Left ventricle myocardium inferior (tissue), 1 donor: ENCODE data around the gene NFE2L3. TPM values are rescaled to one million over a fixed set of nuclear protein-coding genes. Genes with fewer than 3 reads are reported as not detected.
"Not testable (repeated sequence)": the region's sequence is repeated elsewhere in the genome, so short reads cannot be mapped to it uniquely, and the experiment has no call there.

ENCODE experiments used
- DNase-seq: peaks from one replicate; pipeline ENCODE4 v3.0.0-alpha.2; 2020
- H3K27ac ChIP-seq: fragments of 200-600 bp; replicated peaks from 2 replicates; pipeline ENCODE4 v1.8.0; 2021
- H3K27me3 ChIP-seq: fragments of 200-600 bp; 2 replicates; pipeline ENCODE4 v1.8.0; 2021; ENCODE audit warnings: low read depth
- H3K36me3 ChIP-seq: fragments of 200-600 bp; 2 replicates; pipeline ENCODE4 v1.8.0; 2021
- H3K4me1 ChIP-seq: fragments of 200-600 bp; 2 replicates; pipeline ENCODE4 v1.8.0; 2021
- H3K4me3 ChIP-seq: fragments of 200-600 bp; 2 replicates; pipeline ENCODE4 v1.8.0; 2021; ENCODE audit warnings: mild to moderate bottlenecking, moderate library complexity
- H3K9me3 ChIP-seq: fragments of 200-600 bp; replicated peaks from 2 replicates; pipeline ENCODE4 v1.8.0; 2021
- CTCF ChIP-seq: fragments of 200-600 bp; IDR thresholded peaks from 2 replicates; pipeline ENCODE4 v1.8.0; 2021; ENCODE audit warnings: antibody characterized with exemption, mild to moderate bottlenecking, borderline replicate concordance
- intact Hi-C: fragments of 100-400 bp; cut with micrococcal nuclease; formaldehyde crosslinking; loops from one replicate; pipeline ENCODE4 v1.11.0; 2022
- total RNA-seq: library from RNA; stranded (reverse); fragmentation: NEBNext Ultra II Directional; extraction: Animal tissue kit (Norgen Biotek cat#: 25700); gene quantifications from one replicate; pipeline ENCODE4 v1.2.1, GENCODE V29; 2021
- donor health status: DM: no; HTN: yes; CAD: no; lungs with severe emphysema.

Gene NFE2L3
- total RNA-seq, 1 donor from 2014 or later = 0.99 TPM

GRCh38 chr7:26159243-26159642 is 7.2 kb downstream of the NFE2L3 start:
- DNase-seq = no peak
- peaks cover 30% of the 10 kb centered on the region for H3K27me3 ChIP-seq
- intact Hi-C loops = no loop called here

GRCh38 chr7:26160896-26161295 is 8.9 kb downstream of the NFE2L3 start:
- no peak for TF ChIP-seq CTCF
- Histone ChIP-seq H3K27ac (no peak overlapping the region), H3K9me3 (peaks cover 16% of the 10 kb centered on the region), H3K27me3 (peaks cover 13% of the 10 kb centered on the region), H3K4me3 (no peak overlapping the region), H3K36me3 (no peaks in the 10 kb centered on the region), H3K4me1 (peaks cover 3% of the 10 kb centered on the region)
- no peak for DNase-seq
- intact Hi-C loops = no loop called here

More at GRCh38 chr7:26159243-26159642, 7.2 kb downstream of the NFE2L3 start:
- Histone ChIP-seq H3K4me3 (no peak overlapping the region), H3K27ac (no peak overlapping the region), H3K4me1 (peaks cover 8% of the 10 kb centered on the region), H3K9me3 (peaks cover 8% of the 10 kb centered on the region), H3K36me3 (no peaks in the 10 kb centered on the region)
- TF ChIP-seq CTCF = no peak

- no peak overlapping the region for H3K27ac ChIP-seq
- intact Hi-C loops = no loop called here
- H3K4me1 ChIP-seq = no peaks in the 10 kb centered on the region
- DNase-seq = no peak
- H3K9me3 ChIP-seq = peaks cover 16% of the 10 kb centered on the region
- TF ChIP-seq CTCF = no peak
- peaks cover 12% of the 10 kb centered on the region for H3K27me3 ChIP-seq
- H3K36me3 ChIP-seq = no peaks in the 10 kb centered on the region
- no peak overlapping the region for H3K4me3 ChIP-seq
Measured at GRCh38 chr7:26162431-26162830, 10.4 kb downstream of the NFE2L3 start.

- DNase-seq, H3K36me3 ChIP-seq, H3K4me1 ChIP-seq, H3K27me3 ChIP-seq, intact Hi-C loops, H3K27ac ChIP-seq, H3K4me3 ChIP-seq: not testable (repeated sequence)
- peaks cover 16% of the 10 kb centered on the region for H3K9me3 ChIP-seq
Measured at GRCh38 chr7:26163804-26164203, 11.8 kb downstream of the NFE2L3 start.

- Histone ChIP-seq H3K36me3 (peaks cover 17% of the 10 kb centered on the region), H3K9me3 (peaks cover 16% of the 10 kb centered on the region), H3K27ac (no peak overlapping the region), H3K27me3 (no peaks in the 10 kb centered on the region), H3K4me1 (no peaks in the 10 kb centered on the region), H3K4me3 (no peak overlapping the region)
- intact Hi-C loops = no loop called here
- DNase-seq = no peak
- TF ChIP-seq CTCF = no peak
Measured at GRCh38 chr7:26165950-26166683, 14.1 kb downstream of the NFE2L3 start.

GRCh38 chr7:26166684-26167266 is 14.8 kb downstream of the NFE2L3 start:
- intact Hi-C loops = no loop called here
- no peaks in the 10 kb centered on the region for H3K4me1 ChIP-seq
- TF ChIP-seq CTCF = no peak
- no peaks in the 10 kb centered on the region for H3K27me3 ChIP-seq
- peaks cover 16% of the 10 kb centered on the region for H3K9me3 ChIP-seq
- no peak overlapping the region for H3K4me3 ChIP-seq
- peaks cover 21% of the 10 kb centered on the region for H3K36me3 ChIP-seq
- DNase-seq = no peak
- H3K27ac ChIP-seq = no peak overlapping the region
